SJCRH30 (cell line): ENCODE results near the gene PCDH12. TPM values are rescaled to one million over a fixed set of nuclear protein-coding genes. Genes with fewer than 3 reads are reported as not detected.

Experiments
- DNase-seq, 2 experiments: peaks; one replicate each; pipeline ENCODE4 v3.0.0-alpha.2; 2015 to 2020
- H3K27ac ChIP-seq: fragments of 250-450 bp; sonication (Bioruptor Pico); 2 replicates; pipeline ENCODE4 v1.5.1; 2020; ENCODE audit warnings: mild to moderate bottlenecking, moderate library complexity
- H3K27me3 ChIP-seq: fragments of 250-450 bp; sonication (Bioruptor Pico); 2 replicates; pipeline ENCODE4 v1.5.1; 2020; ENCODE audit warnings: mild to moderate bottlenecking, moderate library complexity
- H3K36me3 ChIP-seq: fragments of 250-450 bp; sonication (Bioruptor Pico); 2 replicates; pipeline ENCODE4 v1.5.1; 2020; ENCODE audit warnings: mild to moderate bottlenecking, moderate library complexity
- H3K4me1 ChIP-seq: fragments of 250-450 bp; sonication (Bioruptor Pico); 2 replicates; pipeline ENCODE4 v1.5.1; 2020; ENCODE audit warnings: mild to moderate bottlenecking, moderate library complexity
- H3K4me3 ChIP-seq: fragments of 250-450 bp; sonication (Bioruptor Pico); 2 replicates; pipeline ENCODE4 v1.5.1; 2020; ENCODE audit warnings: mild to moderate bottlenecking, moderate library complexity
- H3K9me3 ChIP-seq: fragments of 250-450 bp; sonication (Bioruptor Pico); replicated peaks from 2 replicates; pipeline ENCODE4 v1.5.1; 2020; ENCODE audit warnings: mild to moderate bottlenecking, moderate library complexity
- total RNA-seq: library from RNA; depleted of rRNA; stranded (reverse); fragments of >200 nt; shearing (Covaris generic); gene quantifications from 2 replicates; pipeline ENCODE4 v1.2.3, GENCODE V29; 2014; rRNA removed

Gene PCDH12
- 0.25 and 0.42 TPM in 2 replicates for total RNA-seq

DNA sequence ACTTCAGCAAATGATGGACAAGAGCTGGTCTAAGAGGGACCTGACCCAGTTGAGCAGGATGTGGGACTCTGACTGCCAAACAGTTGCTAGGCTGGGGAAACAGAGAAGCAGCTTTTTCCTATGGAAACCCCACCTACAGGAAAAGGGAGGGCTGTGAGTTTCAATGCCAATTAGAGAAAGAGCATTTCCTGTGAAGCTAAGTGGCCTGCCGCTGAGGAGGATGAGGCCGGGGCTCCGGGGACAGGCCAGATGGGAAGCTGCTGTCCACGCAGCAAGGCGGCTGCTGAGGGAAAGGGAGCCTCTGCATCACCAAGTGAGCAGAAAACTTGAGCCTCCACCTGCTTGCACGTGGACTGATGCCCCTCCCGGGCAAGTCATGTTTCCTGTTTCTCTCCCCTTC, at the start of gene PCDH12:
TSS of gene PCDH12 (minus strand) at position 90 of the 400 bp plus-strand sequence. CDS start 351 bp downstream, outside the sequence.
- Histone ChIP-seq H3K4me3 (no peak within 1 kb of the TSS), H3K27me3 (0 out of 2 replicates have a peak, but pooled peaks cover 4% of the 10 kb centered on the region), H3K9me3 (no peaks in the 10 kb centered on the region), H3K4me1 (peaks cover 16% of the 10 kb centered on the region), H3K27ac (no peak within 1 kb of the TSS), H3K36me3 (no peaks in the 10 kb centered on the region)
- DNase-seq, result peak in 1 of 2 experiments; percentile 48

DNA sequence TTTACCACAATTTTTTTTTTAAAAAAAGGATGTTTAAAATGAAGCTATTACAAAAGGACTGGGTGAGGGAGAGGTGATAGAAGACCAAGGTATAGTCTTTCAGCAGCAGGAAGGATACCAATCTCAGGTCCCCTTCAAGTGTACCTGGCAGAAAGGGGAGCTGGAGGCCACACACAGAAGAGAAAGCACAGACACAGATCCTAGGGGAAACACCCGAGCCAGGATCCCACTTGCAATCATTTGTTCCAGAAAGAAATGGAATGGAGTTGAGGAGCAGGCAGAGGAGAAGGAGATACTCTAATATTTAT, 49.2 kb upstream of the PCDH12 start:
- no peak for DNase-seq
- no peak overlapping the region for H3K4me3 ChIP-seq
- no peaks in the 10 kb centered on the region for H3K9me3 ChIP-seq
- peaks cover 2% of the 10 kb centered on the region for H3K36me3 ChIP-seq
- H3K27me3 ChIP-seq, result no peaks in the 10 kb centered on the region
- H3K27ac ChIP-seq, result no peak overlapping the region
- H3K4me1 ChIP-seq, result no peaks in the 10 kb centered on the region

DNA sequence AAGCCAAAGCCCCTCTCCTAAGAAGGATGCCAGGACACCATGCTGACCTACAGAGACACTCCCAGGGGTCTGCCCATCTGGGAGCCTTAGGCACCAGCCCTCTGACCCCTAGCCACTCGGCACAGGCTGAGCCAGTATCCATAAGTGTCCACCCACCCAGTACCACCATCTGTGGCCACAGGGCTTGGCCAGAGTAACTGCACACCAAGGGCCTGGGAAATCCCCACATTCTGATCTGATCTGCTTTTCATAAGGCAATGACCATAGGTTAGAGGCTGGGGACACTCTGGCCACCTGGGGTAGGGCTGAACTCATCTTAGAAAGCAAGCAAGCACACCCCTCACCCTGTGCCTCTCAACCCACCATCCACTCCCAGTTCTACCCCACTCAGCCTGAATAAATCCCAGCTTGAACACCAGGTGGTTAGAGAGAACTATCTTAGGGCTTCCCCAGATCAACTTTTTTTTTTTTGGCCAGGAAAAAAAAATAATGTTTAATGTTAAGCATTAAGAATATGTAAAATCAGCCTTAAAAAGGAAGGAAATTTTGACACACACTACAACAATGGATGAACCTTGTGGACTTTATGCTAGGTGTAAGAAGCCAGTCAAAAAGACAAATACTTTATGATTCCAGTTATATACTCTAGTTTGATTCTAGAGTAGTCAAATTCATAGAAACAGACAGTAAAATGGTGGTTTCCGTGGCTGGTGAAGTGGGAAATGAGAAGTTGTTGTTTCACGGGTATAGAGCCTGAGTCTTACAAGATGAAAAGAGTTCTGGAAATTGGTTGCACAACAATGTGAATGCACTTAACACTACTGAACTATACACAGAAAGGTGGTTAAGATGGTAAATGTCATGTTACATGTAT, 48.6 kb upstream of the PCDH12 start:
- Histone ChIP-seq H3K27me3 (no peaks in the 10 kb centered on the region), H3K27ac (no peak overlapping the region), H3K4me1 (no peaks in the 10 kb centered on the region), H3K9me3 (no peaks in the 10 kb centered on the region), H3K36me3 (peaks cover 7% of the 10 kb centered on the region), H3K4me3 (no peak overlapping the region)
- no peak for DNase-seq

DNA sequence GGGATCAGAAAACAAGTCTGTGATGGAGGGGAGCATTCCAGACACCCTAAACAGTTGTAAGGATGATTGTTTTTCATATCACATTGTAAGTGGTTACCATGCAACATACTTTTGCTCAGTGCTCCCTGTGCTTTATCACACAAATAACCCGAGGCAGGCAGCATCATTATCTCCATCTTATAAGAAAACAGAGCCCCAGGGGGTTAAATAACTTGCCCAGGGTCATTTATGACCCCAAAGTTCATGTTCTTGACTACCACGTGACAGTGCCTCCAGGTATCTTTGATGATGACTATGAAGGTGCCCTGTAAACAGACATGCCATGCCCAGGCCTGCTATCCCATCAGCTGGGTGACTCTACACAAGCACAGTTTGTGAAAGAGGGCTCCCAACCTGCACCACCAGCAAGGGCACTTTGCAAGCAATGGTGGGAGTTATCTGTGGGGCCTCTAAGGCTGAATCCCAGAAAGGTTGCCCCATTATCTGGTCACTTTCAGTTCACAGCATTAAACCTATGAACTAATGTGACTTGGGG, 45.3 kb upstream of the PCDH12 start:
- Histone ChIP-seq H3K4me1 (no peaks in the 10 kb centered on the region), H3K36me3 (peaks cover 14% of the 10 kb centered on the region), H3K9me3 (no peaks in the 10 kb centered on the region), H3K4me3 (no peak overlapping the region), H3K27ac (no peak overlapping the region), H3K27me3 (no peaks in the 10 kb centered on the region)
- no peak for DNase-seq

DNA sequence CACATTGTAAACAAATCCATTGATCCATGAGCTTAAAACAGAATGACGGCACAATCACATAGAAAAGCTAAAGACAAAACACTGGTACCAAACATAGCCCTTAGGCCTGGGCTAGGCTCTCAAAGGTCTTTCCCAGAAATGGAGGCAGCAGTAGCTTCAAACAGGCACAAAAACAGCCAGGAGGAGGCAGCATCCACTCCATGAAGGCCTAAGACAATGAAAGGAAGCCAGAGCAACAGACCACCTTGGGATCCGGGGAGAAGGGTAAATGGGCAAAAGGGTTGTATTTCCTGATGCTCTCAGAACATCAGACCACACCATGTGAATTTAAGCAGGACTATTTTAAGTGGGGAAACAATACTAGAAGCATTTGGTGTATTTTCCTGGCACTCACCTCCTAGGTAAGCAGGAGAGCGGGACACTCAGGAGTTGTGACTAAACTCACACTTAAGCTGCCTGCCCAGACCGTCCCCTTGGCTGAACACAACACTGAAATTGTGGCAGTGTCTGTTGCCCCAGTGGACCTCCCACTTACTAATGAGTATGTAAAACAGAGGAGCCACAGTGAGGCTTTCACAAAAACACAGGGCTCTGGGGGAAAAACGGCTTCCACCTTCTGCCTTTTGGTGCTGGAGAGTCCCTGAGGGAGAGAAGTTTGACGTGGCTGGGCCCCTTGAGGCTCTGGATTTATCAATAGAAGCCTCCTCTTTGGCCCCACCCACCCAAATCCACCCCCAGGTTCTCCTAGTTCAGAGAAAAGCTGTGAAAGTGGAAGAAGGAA, 42.9 kb upstream of the PCDH12 start:
- Histone ChIP-seq H3K9me3 (no peaks in the 10 kb centered on the region), H3K4me3 (no peak overlapping the region), H3K36me3 (peaks cover 14% of the 10 kb centered on the region), H3K27ac (no peak overlapping the region), H3K4me1 (no peaks in the 10 kb centered on the region), H3K27me3 (no peaks in the 10 kb centered on the region)
- peak in 1 of 2 experiments; percentile 38 for DNase-seq

DNA sequence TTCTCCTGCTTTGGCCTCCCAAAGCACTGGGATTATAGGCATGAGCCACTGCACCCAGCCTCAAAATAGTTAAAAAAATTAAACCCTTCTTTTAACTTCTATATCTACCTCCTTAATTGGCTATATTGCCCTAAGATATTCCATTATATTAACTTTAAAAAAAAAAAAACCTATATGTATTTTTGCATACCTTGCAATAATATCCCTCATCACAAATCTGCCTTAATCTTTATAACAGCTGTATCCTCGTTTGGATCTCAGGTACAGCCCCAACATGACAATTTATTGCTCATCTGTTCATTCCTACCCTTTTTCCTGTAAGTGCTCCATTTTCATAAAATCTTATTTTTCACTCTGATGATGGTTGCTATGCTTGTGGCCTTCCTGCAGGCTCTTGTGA, 42.2 kb upstream of the PCDH12 start:
- no peak for DNase-seq
- Histone ChIP-seq H3K27ac (no peak overlapping the region), H3K36me3 (peaks cover 14% of the 10 kb centered on the region), H3K4me1 (no peaks in the 10 kb centered on the region), H3K9me3 (no peaks in the 10 kb centered on the region), H3K27me3 (no peaks in the 10 kb centered on the region), H3K4me3 (no peak overlapping the region)

DNA sequence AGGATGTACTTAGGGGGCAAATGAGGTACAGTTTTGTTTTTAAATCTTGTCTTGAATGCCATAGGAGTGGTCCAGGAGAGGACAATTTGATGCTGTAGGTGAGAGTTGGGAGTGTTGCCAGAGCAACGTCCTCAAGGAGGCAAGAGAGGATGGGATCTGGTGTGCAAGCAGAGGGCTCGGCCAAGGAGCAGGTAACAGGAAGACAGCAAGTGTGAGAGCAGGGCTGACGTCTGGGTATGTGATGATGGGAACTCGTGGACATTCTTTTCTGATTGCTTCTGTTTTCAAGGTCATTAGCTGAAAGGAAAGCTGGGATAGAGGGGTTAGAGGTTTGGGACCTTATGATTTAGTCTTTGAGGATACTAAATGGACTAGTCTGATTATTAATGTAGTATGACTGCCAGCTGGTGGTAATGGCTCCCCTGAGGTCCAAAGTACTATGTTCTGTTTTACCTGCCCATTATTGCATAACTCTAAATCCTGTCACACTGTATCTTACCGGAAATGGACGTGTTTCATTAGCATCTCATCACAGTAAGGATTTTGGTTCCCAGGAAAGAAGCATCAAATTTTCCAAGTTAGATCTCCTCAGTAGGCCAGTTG, 39.5 kb upstream of the PCDH12 start:
- no peak overlapping the region for H3K4me3 ChIP-seq
- no peaks in the 10 kb centered on the region for H3K4me1 ChIP-seq
- no peaks in the 10 kb centered on the region for H3K9me3 ChIP-seq
- H3K36me3 ChIP-seq, result peaks cover 18% of the 10 kb centered on the region
- H3K27me3 ChIP-seq, result no peaks in the 10 kb centered on the region
- no peak overlapping the region for H3K27ac ChIP-seq
- DNase-seq, result no peak

DNA sequence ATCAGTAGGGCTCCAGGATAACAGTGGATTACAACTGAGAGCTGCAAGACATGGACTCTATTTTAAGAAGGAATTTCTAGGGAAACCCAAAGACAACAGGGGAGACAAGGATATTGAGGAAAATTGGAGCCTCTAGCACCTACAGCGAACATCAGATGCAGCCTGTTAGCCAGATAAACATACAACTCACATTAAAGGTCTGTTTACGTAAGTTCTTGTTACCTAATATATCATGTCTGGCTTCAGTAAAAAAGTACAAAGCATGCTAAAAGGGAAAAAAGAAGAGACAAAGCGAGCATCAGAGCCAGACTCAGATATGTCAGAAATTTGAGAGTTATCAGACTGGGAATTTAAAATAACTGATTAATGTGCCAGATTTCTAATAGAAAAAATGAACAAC, 37.7 kb upstream of the PCDH12 start:
- DNase-seq, result no peak
- no peaks in the 10 kb centered on the region for H3K27me3 ChIP-seq
- H3K27ac ChIP-seq, result no peak overlapping the region

DNA sequence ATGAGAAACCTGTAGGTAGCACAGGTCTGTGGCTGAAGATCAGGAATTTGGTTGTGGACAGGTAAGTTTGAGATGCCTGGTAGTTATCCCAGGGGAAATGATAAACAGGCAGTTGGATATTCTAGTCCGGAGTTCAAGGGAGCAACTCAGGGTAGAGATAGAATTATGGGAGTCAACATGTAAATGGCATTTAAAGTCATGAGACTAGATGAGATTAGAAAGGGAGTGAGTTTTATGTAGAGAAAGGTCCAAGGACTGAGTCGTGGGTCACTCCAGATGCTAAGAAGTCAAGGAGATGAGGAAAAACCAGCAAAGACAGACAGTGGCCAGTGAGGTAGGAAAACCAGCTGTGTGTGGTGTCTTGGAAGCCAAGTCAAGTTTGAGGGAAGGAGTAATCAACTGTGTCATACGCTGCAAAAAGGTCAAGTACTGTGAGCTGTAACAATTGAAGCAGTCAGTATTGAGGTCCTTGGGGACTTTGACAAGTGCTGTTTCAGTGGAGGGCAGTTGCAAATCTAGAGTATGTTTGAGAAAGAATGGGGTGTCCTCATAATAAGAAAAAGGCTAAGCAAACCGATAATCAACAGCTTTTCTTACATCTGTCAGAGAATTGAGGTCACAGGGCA, 36.6 kb upstream of the PCDH12 start:
- no peak overlapping the region for H3K4me3 ChIP-seq
- peaks cover 7% of the 10 kb centered on the region for H3K36me3 ChIP-seq
- no peaks in the 10 kb centered on the region for H3K9me3 ChIP-seq
- no peaks in the 10 kb centered on the region for H3K4me1 ChIP-seq
- DNase-seq, result no peak
- no peaks in the 10 kb centered on the region for H3K27me3 ChIP-seq
- H3K27ac ChIP-seq, result no peak overlapping the region

More for the DNA sequence above, 37.7 kb upstream of the PCDH12 start:
- Histone ChIP-seq H3K4me3 (no peak overlapping the region), H3K36me3 (peaks cover 11% of the 10 kb centered on the region), H3K4me1 (no peaks in the 10 kb centered on the region), H3K9me3 (no peaks in the 10 kb centered on the region)

DNA sequence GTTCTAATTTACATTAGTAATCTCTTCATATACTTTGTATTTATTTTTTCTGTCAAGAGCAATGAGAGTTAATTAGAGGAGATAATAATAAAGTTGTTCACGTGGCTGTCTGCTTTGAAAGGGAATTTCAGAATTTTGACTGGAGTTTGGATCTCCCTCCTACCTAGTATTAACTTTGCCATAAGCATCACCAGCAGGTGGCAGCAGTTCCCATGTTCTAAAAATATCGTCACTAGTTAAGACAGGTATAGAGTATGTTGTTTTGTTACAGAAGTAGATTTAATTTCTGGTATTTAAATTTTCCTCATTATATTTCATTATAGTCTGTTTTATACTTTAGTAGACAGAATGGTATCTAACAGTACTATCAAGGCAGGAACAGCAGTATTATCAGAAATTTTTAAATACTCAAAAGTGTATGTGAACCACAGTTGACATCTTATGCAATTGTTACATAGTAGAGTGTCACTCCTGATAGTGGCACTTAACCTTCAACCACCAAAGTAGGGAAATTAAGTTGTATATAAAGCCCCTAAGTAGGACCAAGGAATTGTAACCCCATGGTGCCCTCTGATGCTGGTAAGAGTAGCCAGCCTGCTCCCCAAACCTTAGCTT, 34.5 kb upstream of the PCDH12 start:
- no peak overlapping the region for H3K27ac ChIP-seq
- H3K36me3 ChIP-seq, result peaks cover 11% of the 10 kb centered on the region
- no peaks in the 10 kb centered on the region for H3K27me3 ChIP-seq
- H3K4me1 ChIP-seq, result no peaks in the 10 kb centered on the region
- no peaks in the 10 kb centered on the region for H3K9me3 ChIP-seq
- no peak overlapping the region for H3K4me3 ChIP-seq
- DNase-seq, result peak; percentile 51 to 81

DNA sequence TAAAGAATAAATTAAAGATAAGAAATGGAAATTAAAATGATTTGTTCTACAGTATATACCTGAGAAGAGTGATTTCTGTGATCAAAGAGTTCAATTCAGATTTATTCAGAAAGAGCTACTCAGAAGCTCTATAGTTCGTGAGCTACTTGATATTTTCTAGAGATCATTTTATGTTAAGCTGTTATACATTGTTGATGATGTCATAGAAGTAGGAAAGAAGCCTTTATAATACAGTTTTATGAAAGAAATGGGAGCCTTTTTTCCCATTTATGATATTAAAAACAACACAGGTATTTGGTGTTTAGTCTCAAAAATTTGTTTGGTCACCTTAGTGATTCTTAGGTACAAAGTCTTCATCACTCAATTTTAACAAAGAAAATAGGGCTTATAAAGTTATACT, 31.7 kb upstream of the PCDH12 start:
- no peaks in the 10 kb centered on the region for H3K4me1 ChIP-seq
- DNase-seq, result no peak
- peaks cover 24% of the 10 kb centered on the region for H3K36me3 ChIP-seq
- no peaks in the 10 kb centered on the region for H3K27me3 ChIP-seq
- H3K9me3 ChIP-seq, result no peaks in the 10 kb centered on the region
- H3K4me3 ChIP-seq, result no peak overlapping the region
- no peak overlapping the region for H3K27ac ChIP-seq

DNA sequence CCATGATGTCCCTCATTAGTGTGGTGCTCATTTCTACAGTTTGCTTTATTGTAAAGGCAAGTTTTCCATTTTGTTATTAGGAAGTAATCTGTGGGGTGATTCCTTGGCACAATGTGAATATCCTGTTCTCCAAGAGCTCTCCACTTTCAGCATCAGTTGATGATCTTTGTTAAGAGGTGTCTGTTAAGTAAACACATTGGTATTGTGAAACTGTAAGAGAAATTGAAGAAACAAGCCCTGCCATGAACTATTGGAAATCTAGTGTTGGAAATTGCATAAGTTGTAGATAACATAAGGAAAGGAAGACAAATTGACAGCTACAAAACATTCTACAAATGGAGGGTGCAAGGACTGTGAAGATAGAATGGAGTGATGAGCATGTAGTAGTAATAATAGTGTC, 28.1 kb upstream of the PCDH12 start:
- no peaks in the 10 kb centered on the region for H3K27me3 ChIP-seq
- no peak overlapping the region for H3K4me3 ChIP-seq
- DNase-seq, result no peak
- H3K27ac ChIP-seq, result no peak overlapping the region
- H3K36me3 ChIP-seq, result peaks cover 42% of the 10 kb centered on the region
- no peaks in the 10 kb centered on the region for H3K4me1 ChIP-seq
- no peaks in the 10 kb centered on the region for H3K9me3 ChIP-seq

DNA sequence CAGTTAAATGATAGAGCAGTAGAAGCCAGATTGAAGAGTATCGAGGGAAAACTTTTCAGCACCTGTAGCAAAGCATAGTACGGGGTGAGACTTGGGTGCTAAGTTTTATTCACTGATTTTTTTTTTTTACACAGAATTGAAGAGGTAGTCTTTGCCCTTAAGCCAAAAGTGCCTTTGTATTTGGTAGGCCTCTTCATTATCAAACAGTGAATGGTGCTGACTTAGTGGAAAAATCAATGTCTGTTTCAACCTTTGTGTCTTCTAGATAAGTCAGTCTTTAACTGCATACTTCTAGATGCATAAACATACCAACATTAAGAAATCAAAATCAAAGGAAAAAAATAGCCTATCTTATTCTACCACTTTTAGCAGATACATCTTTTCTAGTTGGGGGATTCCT, 24.6 kb upstream of the PCDH12 start:
- Histone ChIP-seq H3K27me3 (no peaks in the 10 kb centered on the region), H3K27ac (no peak overlapping the region), H3K36me3 (peaks cover 51% of the 10 kb centered on the region), H3K4me1 (no peaks in the 10 kb centered on the region), H3K9me3 (no peaks in the 10 kb centered on the region), H3K4me3 (no peak overlapping the region)
- no peak for DNase-seq

DNA sequence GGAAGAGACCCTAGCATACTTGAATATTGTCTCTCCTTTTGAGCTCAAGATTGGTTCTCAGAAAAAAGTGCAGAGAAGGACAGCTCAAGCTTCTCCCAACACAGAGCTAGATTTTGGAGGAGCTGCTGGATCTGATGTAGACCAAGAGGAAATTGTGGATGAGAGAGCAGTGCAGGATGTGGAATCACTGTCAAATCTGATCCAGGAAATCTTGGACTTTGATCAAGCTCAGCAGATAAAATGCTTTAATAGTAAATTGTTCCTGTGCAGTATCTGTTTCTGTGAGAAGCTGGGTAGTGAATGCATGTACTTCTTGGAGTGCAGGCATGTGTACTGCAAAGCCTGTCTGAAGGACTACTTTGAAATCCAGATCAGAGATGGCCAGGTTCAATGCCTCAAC, 20.4 kb upstream of the PCDH12 start:
- no peaks in the 10 kb centered on the region for H3K4me1 ChIP-seq
- no peak overlapping the region for H3K4me3 ChIP-seq
- H3K36me3 ChIP-seq, result peaks cover 30% of the 10 kb centered on the region
- no peak overlapping the region for H3K27ac ChIP-seq
- no peaks in the 10 kb centered on the region for H3K27me3 ChIP-seq
- no peak for DNase-seq
- no peaks in the 10 kb centered on the region for H3K9me3 ChIP-seq
